Prostate gland (tissue), 2 donors: Measurements from ENCODE around the gene STAT5A. TPM values are rescaled to one million over a fixed set of nuclear protein-coding genes. Genes with fewer than 3 reads are reported as not detected.

Source experiments
- DNase-seq: peaks from one replicate; pipeline ENCODE4 v3.0.0-alpha.2; 2019; ENCODE audit warnings: low spot score
- H3K27ac ChIP-seq, 2 donors: fragments of 200-600 bp; sonication (generic); 2 replicates each; pipeline ENCODE4 v1.5.1; 2017 to 2019
- H3K27me3 ChIP-seq: fragments of 200-600 bp; sonication (generic); replicated peaks from 2 replicates; pipeline ENCODE4 v1.5.1; 2019; ENCODE audit not compliant: insufficient read depth
- H3K36me3 ChIP-seq, 2 donors: fragments of 200-600 bp; sonication (generic); 1 replicate in 1 of 2; 2 replicates in 1 of 2; pipeline versions ENCODE4 v1.5.1 to v1.8.1; 2017 to 2019
- H3K4me1 ChIP-seq: fragments of 200-600 bp; sonication (generic); replicated peaks from 2 replicates; pipeline ENCODE4 v1.5.1; 2019
- H3K4me3 ChIP-seq, 2 donors: fragments of 200-600 bp; sonication (generic); 2 replicates each; pipeline ENCODE4 v1.5.1; 2017 to 2019
- H3K9me3 ChIP-seq: fragments of 200-600 bp; sonication (generic); 2 replicates; pipeline ENCODE4 v1.5.1; 2017
- POLR2A ChIP-seq: fragments of 450-650 bp; IDR thresholded peaks from one replicate; pipeline ENCODE4 v1.6.1; 2016; ENCODE audit warnings: antibody characterized with exemption, mild to moderate bottlenecking
- POLR2AphosphoS5 ChIP-seq: sonication (generic); formaldehyde crosslinking; IDR thresholded peaks from one replicate; pipeline ENCODE4 v1.6.1; 2017; ENCODE audit warnings: antibody characterized with exemption
- WGBS: methylation state at CpG from one replicate; pipeline ENCODE4 v1.1.5; 2018; 5-methylcytosine and 5-hydroxymethylcytosine counted together
- intact Hi-C: fragments of 100-400 bp; cut with DNase I; formaldehyde crosslinking; loops from one replicate; pipeline ENCODE4 v1.14.2; 2022
- total RNA-seq, 2 donors: library from RNA; depleted of rRNA; stranded (reverse); fragments of >200 nt; gene quantifications; one replicate each; pipeline ENCODE4 v1.1.0, GENCODE V29; 2016
- TF ChIP-seq, protein P1 (sequence below), 4 experiments: fragments of 200-600 bp in 2 of 4; fragments of 450-650 bp in 2 of 4; sonication (generic) in 2 of 4; IDR thresholded peaks; 1 replicate in 3 of 4; 2 replicates in 1 of 4; pipeline ENCODE4 v1.5.1; 2016 to 2019; ENCODE audit warnings: antibody characterized with exemption in 4 of 4, mild to moderate bottlenecking in 2 of 4, moderate library complexity in 2 of 4

Gene STAT5A
- total RNA-seq, 2 donors from 2014 or later: 31.1 to 45.8 TPM

DNA sequence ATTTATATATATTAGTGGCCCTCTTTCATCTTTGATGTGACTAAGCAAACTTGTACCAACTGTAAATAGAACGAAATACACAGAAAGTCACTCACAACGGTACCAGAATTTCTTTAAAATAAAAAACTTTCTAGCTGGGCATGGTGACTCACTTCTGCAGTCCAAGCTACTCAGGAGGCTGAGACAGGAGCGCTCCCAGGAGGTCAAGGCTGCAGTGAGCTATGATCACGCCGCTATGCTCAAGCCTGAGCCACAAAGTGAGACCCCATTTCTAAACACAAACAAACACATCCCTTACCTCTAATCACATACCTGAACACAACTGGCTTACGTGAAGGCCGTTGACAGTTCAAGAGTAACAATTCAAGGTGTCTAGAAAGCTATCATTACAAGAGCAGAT lies 41.8 kb upstream of the STAT5A start:
- Histone ChIP-seq H3K9me3 (no peaks in the 10 kb centered on the region), H3K27me3 (no peaks in the 10 kb centered on the region), H3K36me3 (no peaks in the 10 kb centered on the region), H3K27ac (no peak overlapping the region), H3K4me3 (no peak overlapping the region), H3K4me1 (no peaks in the 10 kb centered on the region)
- intact Hi-C loops: no loop called here
- WGBS: 77% methylated on average over 7 of the region's 7 CpGs
- DNase-seq: no peak
- no peak for TF ChIP-seq POLR2A
- no peak for TF ChIP-seq POLR2AphosphoS5
- TF ChIP-seq, protein P1, sequence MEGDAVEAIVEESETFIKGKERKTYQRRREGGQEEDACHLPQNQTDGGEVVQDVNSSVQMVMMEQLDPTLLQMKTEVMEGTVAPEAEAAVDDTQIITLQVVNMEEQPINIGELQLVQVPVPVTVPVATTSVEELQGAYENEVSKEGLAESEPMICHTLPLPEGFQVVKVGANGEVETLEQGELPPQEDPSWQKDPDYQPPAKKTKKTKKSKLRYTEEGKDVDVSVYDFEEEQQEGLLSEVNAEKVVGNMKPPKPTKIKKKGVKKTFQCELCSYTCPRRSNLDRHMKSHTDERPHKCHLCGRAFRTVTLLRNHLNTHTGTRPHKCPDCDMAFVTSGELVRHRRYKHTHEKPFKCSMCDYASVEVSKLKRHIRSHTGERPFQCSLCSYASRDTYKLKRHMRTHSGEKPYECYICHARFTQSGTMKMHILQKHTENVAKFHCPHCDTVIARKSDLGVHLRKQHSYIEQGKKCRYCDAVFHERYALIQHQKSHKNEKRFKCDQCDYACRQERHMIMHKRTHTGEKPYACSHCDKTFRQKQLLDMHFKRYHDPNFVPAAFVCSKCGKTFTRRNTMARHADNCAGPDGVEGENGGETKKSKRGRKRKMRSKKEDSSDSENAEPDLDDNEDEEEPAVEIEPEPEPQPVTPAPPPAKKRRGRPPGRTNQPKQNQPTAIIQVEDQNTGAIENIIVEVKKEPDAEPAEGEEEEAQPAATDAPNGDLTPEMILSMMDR (IDR thresholded peaks at IDR 0.05): no peak

DNA sequence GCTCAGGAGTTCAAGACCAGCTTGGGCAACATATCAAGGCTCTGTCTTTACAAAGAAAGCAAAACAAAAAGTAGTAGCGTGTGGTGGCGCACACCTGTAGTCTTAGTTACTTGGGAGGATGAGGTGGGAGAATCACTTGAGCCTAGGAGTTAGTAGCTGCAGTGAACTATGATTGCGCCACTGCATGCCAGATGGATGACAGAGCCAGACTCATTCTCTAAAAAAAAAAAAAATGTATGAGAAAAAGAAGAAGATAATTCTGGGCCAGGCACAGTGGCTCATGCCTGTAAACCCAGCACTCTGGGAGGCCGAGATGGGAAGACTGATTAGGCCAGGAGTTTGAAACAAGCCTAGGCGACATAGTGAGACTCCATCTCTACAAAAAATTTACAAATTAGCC lies 40.6 kb upstream of the STAT5A start:
- no peaks in the 10 kb centered on the region for H3K36me3 ChIP-seq
- TF ChIP-seq, protein P1 (IDR thresholded peaks at IDR 0.05): no peak
- TF ChIP-seq POLR2A: no peak
- TF ChIP-seq POLR2AphosphoS5: no peak
- H3K27ac ChIP-seq: peak overlapping the region in 1 of 2 donors; percentile 80
- DNase-seq: no peak
- no peaks in the 10 kb centered on the region for H3K27me3 ChIP-seq
- no peaks in the 10 kb centered on the region for H3K9me3 ChIP-seq
- no peaks in the 10 kb centered on the region for H3K4me1 ChIP-seq
- no peak overlapping the region for H3K4me3 ChIP-seq
- intact Hi-C loops: no loop called here
- WGBS: 88% methylated on average over 5 of the region's 5 CpGs

GRCh38 chr17:42248351-42249179 lies 39.7 kb upstream of the STAT5A start:
- H3K4me3 ChIP-seq: peak overlapping the region in 1 of 2 donors; percentile 8

GRCh38 chr17:42249681-42250446 lies 38.4 kb upstream of the STAT5A start:
- no peak for DNase-seq
- Histone ChIP-seq H3K4me1 (no peaks in the 10 kb centered on the region), H3K36me3 (no peaks in the 10 kb centered on the region), H3K4me3 (no peak overlapping the region), H3K27me3 (no peaks in the 10 kb centered on the region), H3K9me3 (no peaks in the 10 kb centered on the region), H3K27ac (peak overlapping the region in 1 of 2 donors; percentile 80)
- intact Hi-C loops: no loop called here
- 82% methylated on average over 14 of the region's 14 CpGs for WGBS
- TF ChIP-seq POLR2AphosphoS5: no peak
- TF ChIP-seq POLR2A: no peak
- TF ChIP-seq, protein P1 (IDR thresholded peaks at IDR 0.05): no peak

More at GRCh38 chr17:42248351-42249179, 39.7 kb upstream of the STAT5A start:
- intact Hi-C loops: no loop called here
- WGBS: 27% methylated on average over 13 of the region's 13 CpGs
- Histone ChIP-seq H3K36me3 (no peaks in the 10 kb centered on the region), H3K27ac (peak overlapping the region; percentile 73 to 80), H3K9me3 (no peaks in the 10 kb centered on the region), H3K4me1 (no peaks in the 10 kb centered on the region), H3K27me3 (no peaks in the 10 kb centered on the region)
- DNase-seq: peak; percentile 72
- TF ChIP-seq POLR2A (no peak), POLR2AphosphoS5 (peak; percentile 88)

GRCh38 chr17:42251115-42251514 lies 37.2 kb upstream of the STAT5A start:
- H3K9me3 ChIP-seq: no peaks in the 10 kb centered on the region
- H3K27me3 ChIP-seq: no peaks in the 10 kb centered on the region
- intact Hi-C loops: no loop called here
- no peaks in the 10 kb centered on the region for H3K36me3 ChIP-seq
- TF ChIP-seq, protein P1 (IDR thresholded peaks at IDR 0.05): no peak
- TF ChIP-seq POLR2AphosphoS5: no peak
- no peak for TF ChIP-seq POLR2A
- H3K27ac ChIP-seq: no peak overlapping the region
- WGBS: 54% methylated on average over 2 of the region's 2 CpGs
- DNase-seq: no peak
- no peaks in the 10 kb centered on the region for H3K4me1 ChIP-seq
- H3K4me3 ChIP-seq: no peak overlapping the region
